SH-SY5Y (cell line): ENCODE results near the gene MEA1.

Experiments used
- GATA2 ChIP-seq: IDR thresholded peaks from 2 replicates; pipeline ENCODE4 v1.6.1; 2011; ENCODE audit warnings: mild to moderate bottlenecking, low read depth, low read length
- GATA3 ChIP-seq: IDR thresholded peaks from 2 replicates; pipeline ENCODE4 v1.6.1; 2011; ENCODE audit warnings: low read depth, mild to moderate bottlenecking, low read length, moderate library complexity

DNA sequence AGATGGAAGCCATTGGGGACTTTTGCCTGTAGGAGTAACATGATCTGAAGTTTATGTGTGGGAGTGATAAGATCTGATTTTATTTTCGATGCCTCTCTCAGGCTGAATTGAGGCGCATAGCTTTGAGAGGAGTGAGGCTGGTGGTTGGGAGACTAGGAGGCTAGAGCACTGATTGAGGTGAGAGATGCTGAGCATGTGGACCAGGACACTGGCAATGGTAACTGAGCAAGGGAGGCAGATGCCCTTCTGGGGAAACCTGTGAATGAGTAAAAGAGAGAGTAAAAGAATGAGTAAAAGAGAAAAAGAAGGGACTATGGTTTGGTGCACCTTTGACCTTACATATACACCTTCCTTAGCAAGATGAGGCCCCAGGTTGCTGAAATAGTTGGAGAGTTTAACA is 10.7 kb upstream of the MEA1 start:
- TF ChIP-seq GATA3 = no peak
- TF ChIP-seq GATA2 = no peak
